Spinal cord (tissue), 10 donors: Measurements from ENCODE around the gene IQGAP3. TPM values are rescaled to one million over a fixed set of nuclear protein-coding genes. Genes with fewer than 3 reads are reported as not detected.
A peak's percentile ranks its signal among the peaks of the same experiment; 100 is the strongest.

Experiments
- DNase-seq, 6 donors: peaks; one replicate each; pipeline versions ENCODE4 v3.0.0 to v3.0.0-alpha.2; 2013 to 2015; ENCODE audit warnings: low spot score in 6 of 6, low read depth in 4 of 6
- H3K27ac ChIP-seq: one replicate; pipeline ENCODE4 v1.5.1; 2013; ENCODE audit warnings: low read depth, low read length, control low read depth
- H3K27me3 ChIP-seq: one replicate; pipeline ENCODE4 v1.6.1; 2013; ENCODE audit warnings: low read length; ENCODE audit not compliant: control insufficient read depth, insufficient read depth
- H3K36me3 ChIP-seq: one replicate; pipeline ENCODE4 v1.6.1; 2013; ENCODE audit warnings: low read length; ENCODE audit not compliant: control insufficient read depth, insufficient read depth
- H3K4me1 ChIP-seq: one replicate; pipeline ENCODE4 v1.6.1; 2013; ENCODE audit warnings: low read length; ENCODE audit not compliant: control insufficient read depth, insufficient read depth
- H3K4me3 ChIP-seq: one replicate; pipeline ENCODE4 v1.5.1; 2013; ENCODE audit warnings: low read depth, low read length, control low read depth
- H3K9me3 ChIP-seq: one replicate; pipeline ENCODE4 v1.6.1; 2013; ENCODE audit warnings: low read length; ENCODE audit not compliant: control insufficient read depth, insufficient read depth
- WGBS: methylation state at CpG from one replicate; pipeline ENCODE4 v1.1.5; 2013; ENCODE audit warnings: missing lambda C conversion rate; ENCODE audit not compliant: insufficient coverage; 5-methylcytosine and 5-hydroxymethylcytosine counted together
- polyA plus RNA-seq, 2 donors: library from polyadenylated mRNA; unstranded; fragments of 120-200 nt; gene quantifications; one replicate each; pipeline ENCODE4 v1.2.1, GENCODE V29; 2013; ENCODE audit not compliant: insufficient read length in 2 of 2
- total RNA-seq, 2 donors: library from RNA; depleted of rRNA in 1 of 2; stranded (reverse); fragments of 120-200 nt in 1 of 2; fragments of >200 nt in 1 of 2; gene quantifications; one replicate each; pipeline versions ENCODE4 v1.2.3 to v1.2.4, GENCODE V29; 2013 to 2014
- donor health status: healthy.

The IQGAP3 gene
- total and polyA plus RNA-seq, 4 donors = 4.9 to 10.4 (median 7.0) TPM

DNA sequence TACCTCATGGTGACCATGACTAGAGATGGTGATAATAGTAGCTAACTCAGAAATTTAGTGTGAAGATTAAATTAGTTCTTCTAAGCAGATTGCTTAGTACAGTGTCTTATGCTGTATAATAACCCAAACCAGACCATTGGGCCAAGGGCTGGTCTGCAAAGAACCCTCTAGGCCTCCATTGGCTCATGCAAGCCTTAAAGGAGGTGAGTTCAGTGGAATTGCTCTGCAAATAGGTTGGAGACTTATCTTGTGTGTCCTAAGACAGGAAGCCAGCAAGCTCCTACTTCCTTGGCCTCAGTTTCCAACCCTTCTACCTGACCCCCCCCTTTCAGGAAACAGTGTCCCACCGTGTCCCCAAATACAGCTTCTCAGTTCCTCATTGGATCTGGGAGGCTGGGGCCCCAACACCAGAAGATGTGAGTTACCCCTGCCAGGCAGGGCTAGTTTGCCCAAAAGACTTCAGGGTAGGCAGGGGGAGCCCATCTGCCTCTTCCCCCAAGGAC lies 69.9 kb downstream of the IQGAP3 start:
- H3K4me1 ChIP-seq = peaks cover 65% of the 10 kb centered on the region
- H3K27ac ChIP-seq = peak overlapping the region; percentile 95
- no peak overlapping the region for H3K4me3 ChIP-seq
- no peaks in the 10 kb centered on the region for H3K9me3 ChIP-seq
- 60% methylated on average over 1 of the region's 1 CpG for WGBS
- H3K36me3 ChIP-seq = peaks cover 5% of the 10 kb centered on the region
- no peaks in the 10 kb centered on the region for H3K27me3 ChIP-seq
- DNase-seq = no peak

DNA sequence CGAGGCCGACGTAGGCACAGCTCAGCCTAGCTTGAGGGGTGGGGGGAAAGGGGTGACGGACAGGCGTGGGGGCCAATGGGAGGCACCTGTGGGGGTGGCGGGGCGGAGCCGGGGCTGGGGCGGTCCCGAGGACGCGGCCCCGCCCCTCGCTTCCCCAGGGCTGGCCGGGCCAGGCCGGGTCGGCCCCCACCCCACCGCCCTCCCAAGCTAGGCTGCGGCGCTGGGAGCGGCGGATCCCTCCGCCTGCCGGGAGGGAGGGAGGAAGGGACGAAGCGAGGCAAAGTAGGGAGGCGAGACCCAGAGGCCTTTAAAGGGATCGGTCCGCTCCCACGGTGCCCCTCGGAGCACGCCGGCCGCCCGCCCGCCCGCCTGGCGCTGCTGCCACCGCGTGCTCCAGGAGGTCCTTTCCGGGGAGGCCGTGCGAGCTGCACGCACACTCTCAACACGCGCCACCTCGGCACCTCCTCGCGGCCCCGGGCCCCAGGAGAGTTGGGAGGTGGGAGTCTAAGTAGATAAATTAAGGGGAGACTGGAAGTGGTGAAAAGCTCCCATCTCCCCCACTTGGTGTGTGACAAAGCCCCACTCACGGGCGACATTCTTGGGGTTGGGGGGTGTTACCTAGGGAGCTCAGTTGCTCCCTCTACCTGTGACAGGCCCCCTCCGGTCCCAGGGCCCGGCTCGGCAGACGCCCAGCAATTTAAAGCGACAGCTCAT lies 71.4 kb downstream of the IQGAP3 start:
- H3K36me3 ChIP-seq = peaks cover 8% of the 10 kb centered on the region
- H3K27ac ChIP-seq = peak overlapping the region; percentile 95
- peak overlapping the region; percentile 92 for H3K4me3 ChIP-seq
- no peaks in the 10 kb centered on the region for H3K27me3 ChIP-seq
- 0% methylated on average over 49 of the region's 57 CpGs for WGBS
- peak; percentile 80 to 98 (median 92) for DNase-seq
- H3K9me3 ChIP-seq = no peaks in the 10 kb centered on the region
- peaks cover 80% of the 10 kb centered on the region for H3K4me1 ChIP-seq

GRCh38 chr1:156500543-156500792 lies 71.9 kb downstream of the IQGAP3 start, which contains the start of gene MEF2D:
MEF2D (minus strand) TSS chr1:156500775; CDS start chr1:156483292, 17,483 bp downstream.
- no peak for DNase-seq
- H3K27me3 ChIP-seq = no peaks in the 10 kb centered on the region
- WGBS = 0% methylated on average over 26 of the region's 27 CpGs
- peaks cover 8% of the 10 kb centered on the region for H3K36me3 ChIP-seq
- H3K27ac ChIP-seq = peak within 1 kb of the TSS; percentile 95
- H3K9me3 ChIP-seq = no peaks in the 10 kb centered on the region
- peaks cover 80% of the 10 kb centered on the region for H3K4me1 ChIP-seq
- H3K4me3 ChIP-seq = peak within 1 kb of the TSS; percentile 92

DNA sequence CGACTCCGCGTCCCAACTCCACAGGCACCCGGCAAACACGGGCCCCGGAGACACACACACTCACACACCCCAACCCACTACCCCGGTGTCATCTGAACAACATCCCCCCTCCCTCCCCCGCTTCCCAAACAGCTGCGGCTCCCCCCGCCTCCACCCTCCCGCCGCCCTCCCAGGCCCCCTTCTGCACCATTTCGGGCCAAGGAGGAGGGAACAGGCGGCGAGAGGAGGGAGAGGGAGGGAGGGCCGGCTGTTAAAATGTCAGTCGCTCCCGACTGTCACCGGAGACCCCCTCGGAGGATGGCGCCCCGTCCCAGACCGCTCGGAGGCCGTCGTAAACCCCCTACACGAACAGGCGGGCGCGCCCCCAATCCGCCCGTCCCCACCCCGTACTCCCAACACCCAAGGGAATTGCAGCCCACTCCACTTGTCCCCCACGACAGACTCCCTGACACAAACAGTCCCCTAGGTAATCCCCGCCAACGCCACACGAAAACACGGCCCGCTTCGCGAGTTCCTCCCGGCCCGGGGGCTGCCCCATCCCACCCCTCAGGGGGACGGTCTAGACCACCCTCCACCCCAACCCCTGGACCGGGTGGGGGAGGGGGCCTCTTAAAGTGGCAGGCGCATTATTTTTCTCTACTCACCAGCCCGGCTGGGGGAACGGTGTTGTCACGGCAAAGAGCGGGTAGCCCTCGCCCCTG lies 72.4 kb downstream of the IQGAP3 start:
- Histone ChIP-seq H3K36me3 (peaks cover 9% of the 10 kb centered on the region), H3K27me3 (no peaks in the 10 kb centered on the region), H3K27ac (peak overlapping the region; percentile 95), H3K4me1 (peaks cover 81% of the 10 kb centered on the region), H3K9me3 (no peaks in the 10 kb centered on the region), H3K4me3 (peak overlapping the region; percentile 92)
- under 1% methylated on average over 27 of the region's 51 CpGs for WGBS
- peak in 3 of 6 donors; percentile 46 to 86 (median 85) for DNase-seq

GRCh38 chr1:156499194-156499841 lies 73.0 kb downstream of the IQGAP3 start:
- 0% methylated on average over 5 of the region's 14 CpGs for WGBS
- no peaks in the 10 kb centered on the region for H3K9me3 ChIP-seq
- DNase-seq = peak in 1 of 6 donors; percentile 38
- no peaks in the 10 kb centered on the region for H3K27me3 ChIP-seq
- peak overlapping the region; percentile 78 for H3K27ac ChIP-seq
- H3K4me1 ChIP-seq = peaks cover 81% of the 10 kb centered on the region
- H3K36me3 ChIP-seq = peaks cover 15% of the 10 kb centered on the region
- peak overlapping the region; percentile 92 for H3K4me3 ChIP-seq

DNA sequence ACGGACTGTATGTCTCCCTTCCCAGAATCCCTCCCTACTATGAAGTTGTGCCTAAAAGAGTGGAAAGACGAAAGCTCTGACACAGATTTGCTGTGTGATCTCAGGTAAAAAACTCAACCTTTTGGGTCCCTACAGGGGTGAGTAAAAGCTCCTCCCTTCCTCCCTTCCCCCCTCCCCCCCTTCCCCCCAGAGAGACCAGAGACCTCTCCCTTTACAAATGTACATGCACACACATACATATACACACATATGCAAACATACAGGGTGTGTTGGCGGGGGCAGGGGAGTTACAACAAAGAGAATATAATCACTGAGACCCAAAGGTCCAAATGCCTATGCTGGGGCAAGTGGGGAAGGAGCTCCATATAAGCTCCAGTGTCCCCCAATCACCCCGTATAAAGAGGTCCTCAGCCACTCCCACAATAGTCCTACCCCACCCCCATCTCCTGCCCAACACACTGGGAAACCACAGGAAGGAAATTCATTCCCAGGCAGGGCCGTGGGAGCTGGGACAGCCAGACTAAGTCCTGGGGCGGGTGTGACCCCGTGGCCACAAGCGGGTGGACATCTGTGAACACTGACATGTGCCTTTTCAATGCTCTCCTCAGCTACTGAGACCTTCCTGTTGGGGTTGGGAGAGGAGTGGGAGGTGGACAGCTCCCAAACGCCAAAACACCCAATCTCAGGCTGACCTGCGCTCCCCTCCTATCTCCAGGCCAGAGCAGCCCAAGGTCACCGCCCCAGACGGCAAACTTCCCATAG lies 73.8 kb downstream of the IQGAP3 start:
- WGBS = 14% methylated on average over 5 of the region's 12 CpGs
- H3K36me3 ChIP-seq = peaks cover 19% of the 10 kb centered on the region
- DNase-seq = peak in 1 of 6 donors; percentile 29
- H3K4me1 ChIP-seq = peaks cover 84% of the 10 kb centered on the region
- no peaks in the 10 kb centered on the region for H3K9me3 ChIP-seq
- peak overlapping the region; percentile 92 for H3K4me3 ChIP-seq
- peak overlapping the region; percentile 78 for H3K27ac ChIP-seq
- no peaks in the 10 kb centered on the region for H3K27me3 ChIP-seq

GRCh38 chr1:156497743-156498431 lies 74.5 kb downstream of the IQGAP3 start:
- Histone ChIP-seq H3K36me3 (peaks cover 22% of the 10 kb centered on the region), H3K4me1 (peaks cover 85% of the 10 kb centered on the region), H3K4me3 (peak overlapping the region; percentile 92), H3K27ac (no peak overlapping the region), H3K9me3 (no peaks in the 10 kb centered on the region), H3K27me3 (no peaks in the 10 kb centered on the region)
- 19% methylated on average over 2 of the region's 5 CpGs for WGBS
- peak in 1 of 6 donors; percentile 45 for DNase-seq

GRCh38 chr1:156497078-156497742 lies 75.2 kb downstream of the IQGAP3 start:
- no peak for DNase-seq
- Histone ChIP-seq H3K4me1 (peaks cover 85% of the 10 kb centered on the region), H3K36me3 (peaks cover 22% of the 10 kb centered on the region), H3K27me3 (no peaks in the 10 kb centered on the region), H3K9me3 (no peaks in the 10 kb centered on the region), H3K4me3 (no peak overlapping the region), H3K27ac (no peak overlapping the region)
- 73% methylated on average over 10 of the region's 11 CpGs for WGBS
